SJSA1 (cell line): ENCODE data around the gene EXD3. TPM values are rescaled to one million over a fixed set of nuclear protein-coding genes. Genes with fewer than 3 reads are reported as not detected.

Experiments
- DNase-seq, 2 experiments: peaks; one replicate each; pipeline ENCODE4 v3.0.0-alpha.2; 2015 to 2020; ENCODE audit warnings: low spot score in 2 of 2, low read depth in 1 of 2
- H3K27ac ChIP-seq: fragments of 250-450 bp; sonication (Bioruptor Pico); 2 replicates; pipeline ENCODE4 v1.5.1; 2020; ENCODE audit warnings: mild to moderate bottlenecking, moderate library complexity
- H3K27me3 ChIP-seq: fragments of 250-450 bp; sonication (Bioruptor Pico); replicated peaks from 2 replicates; pipeline ENCODE4 v1.5.1; 2020; ENCODE audit warnings: mild to moderate bottlenecking, moderate library complexity
- H3K36me3 ChIP-seq: fragments of 250-450 bp; sonication (Bioruptor Pico); 2 replicates; pipeline ENCODE4 v1.5.1; 2020; ENCODE audit warnings: mild to moderate bottlenecking
- H3K4me1 ChIP-seq: fragments of 250-450 bp; sonication (Bioruptor Pico); replicated peaks from 2 replicates; pipeline ENCODE4 v1.6.1; 2021; ENCODE audit warnings: mild to moderate bottlenecking
- H3K4me3 ChIP-seq: fragments of 250-450 bp; sonication (Bioruptor Pico); 2 replicates; pipeline ENCODE4 v1.5.1; 2020; ENCODE audit warnings: mild to moderate bottlenecking
- H3K9me3 ChIP-seq: fragments of 250-450 bp; sonication (Bioruptor Pico); replicated peaks from 2 replicates; pipeline ENCODE4 v1.5.1; 2020; ENCODE audit warnings: mild to moderate bottlenecking
- total RNA-seq: library from RNA; depleted of rRNA; stranded (reverse); fragments of >200 nt; shearing (Covaris generic); gene quantifications from 2 replicates; pipeline ENCODE4 v1.2.3, GENCODE V29; 2014

Gene EXD3
- total RNA-seq, 1 experiment from 2014 or later = 4.0 TPM

DNA sequence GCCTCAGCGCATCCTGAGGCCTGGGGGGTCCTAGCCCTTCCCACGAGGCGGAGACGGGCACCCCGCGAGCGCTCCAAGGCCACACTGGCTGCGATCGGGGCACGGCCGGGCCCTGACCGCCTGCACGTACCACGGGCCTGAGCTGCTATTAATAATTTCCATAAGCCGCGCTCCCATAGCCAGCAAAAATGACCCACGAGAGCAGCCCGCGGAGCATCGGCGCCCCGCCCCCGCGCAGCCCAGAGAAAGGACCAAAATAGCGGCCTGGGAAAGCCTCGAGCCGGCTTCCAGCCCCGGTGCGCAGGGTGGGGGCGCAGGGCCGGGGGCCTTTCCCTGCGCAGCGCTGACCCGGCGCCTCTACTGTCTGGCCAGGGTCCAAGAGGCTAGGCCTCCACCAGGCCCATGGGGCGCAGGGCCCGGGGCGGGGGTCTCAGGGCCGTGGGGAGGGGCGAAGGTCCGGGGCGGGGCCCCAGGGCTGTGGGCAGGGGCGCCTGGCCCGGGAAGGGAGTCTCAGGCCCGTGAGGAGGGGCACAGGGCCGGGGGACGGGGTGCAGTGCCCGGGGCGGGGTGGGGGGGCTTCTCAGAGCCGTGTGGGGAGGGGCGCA is 54.4 kb downstream of the EXD3 start:
- Histone ChIP-seq H3K4me3 (no peak overlapping the region), H3K27me3 (no peaks in the 10 kb centered on the region), H3K9me3 (no peaks in the 10 kb centered on the region), H3K4me1 (no peaks in the 10 kb centered on the region), H3K36me3 (no peaks in the 10 kb centered on the region), H3K27ac (no peak overlapping the region)
- no peak for DNase-seq

DNA sequence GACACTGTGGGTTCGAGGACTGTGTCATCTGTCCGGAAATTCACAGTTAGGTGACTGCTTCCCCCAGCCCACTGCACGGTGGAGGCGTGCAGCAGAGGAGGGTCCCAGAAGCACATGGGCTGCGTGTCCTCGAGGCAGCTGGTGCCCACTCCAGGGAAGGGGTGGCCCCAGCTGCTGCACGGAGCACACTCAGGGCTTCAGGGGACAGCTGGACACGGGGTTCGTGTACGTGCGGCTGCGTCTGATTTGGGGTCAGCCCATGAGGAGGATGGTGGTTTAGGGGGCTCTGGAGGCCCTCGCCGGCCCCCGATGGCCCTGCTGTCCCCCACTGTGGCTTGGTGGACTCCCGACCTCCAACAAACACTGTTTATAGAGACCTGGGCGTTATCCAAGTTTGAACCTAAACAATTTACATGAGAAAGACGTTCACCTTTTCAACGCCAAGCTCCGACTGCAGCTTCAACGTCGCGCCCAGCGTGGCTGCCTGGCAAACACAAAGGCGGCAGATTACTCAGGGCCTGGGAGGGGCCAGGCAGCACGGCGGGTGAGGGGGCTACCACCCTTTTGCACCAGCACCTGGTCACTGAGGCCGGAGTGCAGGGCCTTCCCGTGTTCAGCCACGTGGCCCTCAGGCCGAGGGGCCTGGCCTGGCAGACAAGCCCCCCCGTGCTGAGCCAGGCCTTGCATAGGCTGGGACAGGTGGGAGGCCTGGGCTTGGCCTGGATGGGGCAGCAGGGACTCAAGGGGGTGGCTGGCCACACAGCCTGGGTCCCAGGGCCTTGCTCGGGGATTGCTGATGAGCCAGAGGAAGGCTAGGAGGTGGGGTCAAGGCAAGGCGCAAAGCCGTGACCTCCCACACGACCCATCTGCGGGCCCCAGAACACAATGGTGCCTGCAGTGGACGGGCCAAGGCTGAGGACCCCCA is 55.2 kb downstream of the EXD3 start:
- H3K27me3 ChIP-seq = no peaks in the 10 kb centered on the region
- no peaks in the 10 kb centered on the region for H3K4me1 ChIP-seq
- DNase-seq = no peak
- H3K9me3 ChIP-seq = no peaks in the 10 kb centered on the region
- H3K36me3 ChIP-seq = no peaks in the 10 kb centered on the region
- no peak overlapping the region for H3K4me3 ChIP-seq
- no peak overlapping the region for H3K27ac ChIP-seq

DNA sequence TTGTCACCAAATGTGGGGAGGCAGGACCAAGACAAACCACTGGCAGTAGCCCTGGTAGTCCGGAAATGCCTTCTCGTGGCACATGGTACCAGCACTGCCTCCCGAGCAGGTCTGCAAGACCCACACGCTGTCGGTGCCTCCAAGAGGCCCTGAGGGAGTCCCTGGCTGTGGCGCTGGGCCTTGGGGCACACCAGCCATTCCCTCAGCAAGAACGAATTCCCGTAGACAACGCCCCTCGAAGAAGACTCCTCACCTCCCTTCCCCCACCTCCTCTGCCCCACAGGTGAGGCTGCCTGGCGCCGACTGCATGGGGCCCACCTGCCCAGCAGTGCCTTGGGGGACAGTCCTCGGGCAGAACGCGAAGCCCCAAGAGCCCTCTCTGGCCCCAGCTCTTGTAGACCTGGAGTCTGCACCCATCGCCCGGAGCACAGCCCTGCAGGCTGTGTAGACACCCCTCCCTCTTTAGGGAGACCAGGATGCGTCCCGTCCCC is 56.0 kb downstream of the EXD3 start:
- H3K9me3 ChIP-seq = no peaks in the 10 kb centered on the region
- no peaks in the 10 kb centered on the region for H3K27me3 ChIP-seq
- no peak overlapping the region for H3K27ac ChIP-seq
- no peak overlapping the region for H3K4me3 ChIP-seq
- no peak for DNase-seq
- H3K36me3 ChIP-seq = no peaks in the 10 kb centered on the region
- no peaks in the 10 kb centered on the region for H3K4me1 ChIP-seq

- no peaks in the 10 kb centered on the region for H3K36me3 ChIP-seq
- H3K4me1 ChIP-seq = no peaks in the 10 kb centered on the region
Measured at GRCh38 chr9:137366445-137366810, 56.5 kb downstream of the EXD3 start.

GRCh38 chr9:137365552-137366444 is 57.2 kb downstream of the EXD3 start:
- no peaks in the 10 kb centered on the region for H3K9me3 ChIP-seq
- H3K4me1 ChIP-seq = no peaks in the 10 kb centered on the region
- H3K27ac ChIP-seq = no peak overlapping the region
- no peak overlapping the region for H3K4me3 ChIP-seq
- no peaks in the 10 kb centered on the region for H3K36me3 ChIP-seq
- no peak for DNase-seq
- no peaks in the 10 kb centered on the region for H3K27me3 ChIP-seq

More at GRCh38 chr9:137366445-137366810, 56.5 kb downstream of the EXD3 start:
- Histone ChIP-seq H3K9me3 (no peaks in the 10 kb centered on the region), H3K4me3 (no peak overlapping the region), H3K27me3 (no peaks in the 10 kb centered on the region), H3K27ac (no peak overlapping the region)
- no peak for DNase-seq

DNA sequence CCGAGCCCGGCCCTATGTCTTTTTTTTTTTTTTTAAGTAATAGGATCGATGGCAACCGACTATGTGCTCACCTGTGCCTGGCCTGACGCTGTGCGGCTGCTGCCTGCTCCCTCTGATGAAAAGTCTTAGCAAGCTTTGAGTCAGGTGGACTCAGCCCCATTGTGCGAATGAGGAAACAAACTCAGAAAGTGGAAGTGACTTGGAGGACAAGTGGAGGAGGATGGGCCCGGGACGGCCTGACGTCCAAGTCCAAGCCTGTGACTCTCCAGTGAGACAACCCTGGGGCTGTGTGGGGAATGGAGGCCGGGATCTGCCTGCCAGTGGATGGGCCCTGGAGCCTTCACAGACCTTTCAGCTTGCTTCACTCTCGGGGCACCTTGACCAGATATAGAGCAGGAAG is 57.9 kb downstream of the EXD3 start:
- Histone ChIP-seq H3K27me3 (no peaks in the 10 kb centered on the region), H3K9me3 (no peaks in the 10 kb centered on the region), H3K4me3 (no peak overlapping the region), H3K27ac (no peak overlapping the region), H3K36me3 (no peaks in the 10 kb centered on the region), H3K4me1 (no peaks in the 10 kb centered on the region)
- DNase-seq = no peak

GRCh38 chr9:137359850-137360249 is 63.1 kb downstream of the EXD3 start:
- H3K4me1 ChIP-seq = no peaks in the 10 kb centered on the region
- DNase-seq = no peak
- no peaks in the 10 kb centered on the region for H3K36me3 ChIP-seq
- H3K9me3 ChIP-seq = peaks cover 12% of the 10 kb centered on the region; the same call in 1 of the 2 replicates
- H3K27me3 ChIP-seq = no peaks in the 10 kb centered on the region
- H3K4me3 ChIP-seq = no peak overlapping the region
- no peak overlapping the region for H3K27ac ChIP-seq

DNA sequence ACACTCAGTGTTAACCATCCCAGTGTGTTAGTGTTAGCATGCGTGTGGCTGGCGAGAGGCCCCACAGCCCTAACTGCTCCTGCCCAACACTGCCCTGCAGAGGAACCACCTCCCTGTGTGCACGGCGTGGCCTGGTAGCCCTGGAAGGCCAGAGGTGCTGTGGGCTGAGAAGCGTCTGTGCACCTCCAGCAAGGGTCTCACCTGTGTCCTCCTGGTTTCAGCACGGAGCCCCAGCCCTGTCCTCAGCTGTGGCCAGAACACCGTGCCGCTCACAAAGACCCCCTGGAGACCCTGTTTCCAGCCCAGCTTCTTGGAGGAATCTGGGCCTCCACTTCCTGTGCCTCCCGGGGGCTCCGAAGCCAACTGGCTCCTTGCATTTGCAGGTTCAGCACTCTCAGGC is 64.8 kb downstream of the EXD3 start:
- Histone ChIP-seq H3K36me3 (no peaks in the 10 kb centered on the region), H3K4me1 (no peaks in the 10 kb centered on the region), H3K9me3 (peaks cover 12% of the 10 kb centered on the region; the same call in 1 of the 2 replicates), H3K4me3 (no peak overlapping the region), H3K27ac (no peak overlapping the region), H3K27me3 (no peaks in the 10 kb centered on the region)
- no peak for DNase-seq

DNA sequence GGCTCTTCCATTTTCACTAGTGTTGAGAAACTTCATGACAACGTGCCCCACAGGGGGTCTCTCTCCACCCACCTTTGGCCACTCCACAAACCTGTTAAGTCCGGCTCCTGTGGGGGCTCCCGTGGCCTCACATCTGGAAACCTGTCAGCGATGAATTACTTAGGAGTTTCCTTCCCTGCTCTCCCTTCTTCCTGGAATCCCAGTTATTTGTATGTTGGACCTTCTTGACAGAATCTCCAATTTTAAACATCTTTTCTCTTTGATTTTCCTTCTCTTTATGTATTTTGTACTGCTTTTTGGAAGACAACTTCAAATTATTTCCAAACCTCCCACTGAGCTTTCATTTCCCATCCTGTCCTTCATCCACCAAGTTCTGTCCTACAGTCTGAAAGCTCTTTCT is 65.8 kb downstream of the EXD3 start:
- Histone ChIP-seq H3K9me3 (peaks cover 12% of the 10 kb centered on the region; the same call in 1 of the 2 replicates), H3K27ac (no peak overlapping the region), H3K27me3 (no peaks in the 10 kb centered on the region), H3K4me3 (no peak overlapping the region), H3K36me3 (no peaks in the 10 kb centered on the region), H3K4me1 (no peaks in the 10 kb centered on the region)
- no peak for DNase-seq

DNA sequence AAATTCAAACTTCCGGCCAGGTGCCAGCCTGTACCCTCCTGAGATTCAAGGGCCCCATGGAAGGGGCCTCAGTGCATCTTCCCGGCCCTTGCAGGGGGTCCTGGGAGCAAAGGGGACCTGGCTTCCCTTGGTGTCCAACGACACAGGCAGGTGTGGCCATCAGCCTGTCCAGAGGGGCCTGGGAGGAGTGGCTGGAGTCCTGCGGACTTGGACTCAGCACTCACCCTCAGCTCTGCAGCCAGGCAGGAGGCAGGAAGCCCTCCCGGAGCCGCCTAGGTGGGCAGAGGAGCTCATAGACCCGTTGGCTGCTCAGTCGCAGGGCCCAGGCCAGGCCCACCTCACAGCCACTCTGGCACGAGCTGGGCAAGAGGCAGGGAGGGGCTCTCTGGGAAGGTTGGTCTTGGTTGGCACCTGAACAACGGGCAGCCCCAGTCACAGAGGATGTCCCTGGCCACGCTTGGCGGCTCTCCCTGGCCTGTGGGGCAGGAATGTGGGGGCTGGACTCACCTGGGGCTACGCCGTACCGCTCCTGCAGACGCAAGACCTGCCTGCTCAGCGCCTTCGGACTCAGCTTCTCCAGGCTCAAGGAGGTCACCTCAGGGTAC is 67.1 kb downstream of the EXD3 start:
- no peaks in the 10 kb centered on the region for H3K4me1 ChIP-seq
- no peaks in the 10 kb centered on the region for H3K27me3 ChIP-seq
- H3K27ac ChIP-seq = no peak overlapping the region
- peaks cover 12% of the 10 kb centered on the region; the same call in 1 of the 2 replicates for H3K9me3 ChIP-seq
- no peaks in the 10 kb centered on the region for H3K36me3 ChIP-seq
- no peak overlapping the region for H3K4me3 ChIP-seq
- DNase-seq = no peak

- no peak for DNase-seq
- Histone ChIP-seq H3K27ac (no peak overlapping the region), H3K4me1 (no peaks in the 10 kb centered on the region), H3K27me3 (no peaks in the 10 kb centered on the region), H3K36me3 (no peaks in the 10 kb centered on the region), H3K9me3 (peaks cover 12% of the 10 kb centered on the region; the same call in 1 of the 2 replicates), H3K4me3 (no peak overlapping the region)
Measured at GRCh38 chr9:137354845-137355760, 67.9 kb downstream of the EXD3 start.

DNA sequence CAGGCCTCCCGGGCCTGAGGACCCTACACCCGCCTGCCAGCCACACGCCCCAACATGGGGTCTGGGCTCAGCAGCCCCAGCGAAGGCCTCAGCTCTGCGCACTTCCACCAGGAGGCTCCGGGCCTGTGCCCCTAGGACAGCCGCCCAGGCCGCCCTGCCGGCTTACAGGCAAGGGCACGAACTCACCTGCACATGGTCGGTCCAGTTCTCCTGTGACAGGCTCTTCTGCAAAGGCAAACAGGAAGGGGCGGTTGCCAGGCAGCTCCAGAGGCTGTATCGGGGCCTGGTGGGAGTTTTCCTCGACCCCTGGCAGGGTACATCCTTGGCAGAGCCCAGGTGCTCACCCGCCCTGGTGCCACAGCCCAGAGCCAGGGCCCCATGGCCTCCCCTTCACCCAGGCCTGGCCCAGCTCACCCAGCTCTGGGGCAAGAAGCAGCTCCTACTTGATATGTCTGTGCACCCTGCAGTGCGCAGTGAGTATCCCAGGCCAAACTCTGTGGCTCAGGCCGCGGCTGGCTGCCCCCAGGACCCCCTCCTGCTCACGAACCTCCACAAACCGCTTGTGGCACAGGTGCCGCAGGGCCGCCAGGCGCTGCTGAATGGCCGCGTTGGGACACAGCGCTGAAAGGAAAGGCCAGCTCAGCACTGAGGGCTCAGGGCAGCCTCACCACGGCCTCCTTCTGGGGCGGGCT is 68.7 kb downstream of the EXD3 start:
- Histone ChIP-seq H3K4me3 (no peak overlapping the region), H3K36me3 (no peaks in the 10 kb centered on the region), H3K27ac (no peak overlapping the region), H3K27me3 (no peaks in the 10 kb centered on the region), H3K9me3 (peaks cover 14% of the 10 kb centered on the region; the same call in 1 of the 2 replicates), H3K4me1 (no peaks in the 10 kb centered on the region)
- DNase-seq = no peak
